ENCODE data around the gene S100A7A. TPM values are rescaled to one million over a fixed set of nuclear protein-coding genes. Genes with fewer than 3 reads are reported as not detected.

Gene S100A7A
- total RNA-seq, 1 donor from 2014 or later: not detected

- Mint-ChIP-seq H3K27ac (ENCODE audit: unreplicated experiment) (no peak overlapping the region), H3K9me3 (ENCODE audit: unreplicated experiment) (no peaks in the 10 kb centered on the region), H3K36me3 (ENCODE audit: unreplicated experiment) (no peaks in the 10 kb centered on the region), H3K27me3 (ENCODE audit: unreplicated experiment) (no peaks in the 10 kb centered on the region), H3K4me1 (ENCODE audit: unreplicated experiment) (no peaks in the 10 kb centered on the region), H3K4me3 (ENCODE audit: unreplicated experiment) (no peak overlapping the region)
- DNase-seq (ENCODE audit: extremely low spot score, unreplicated experiment): no peak
- TF ChIP-seq CTCF (IDR thresholded peaks at IDR 0.05): no peak
Measured at GRCh38 chr1:153431002-153431401, 14.7 kb downstream of the S100A7A start.

- Mint-ChIP-seq H3K27me3 (ENCODE audit: unreplicated experiment) (no peaks in the 10 kb centered on the region), H3K9me3 (ENCODE audit: unreplicated experiment) (no peaks in the 10 kb centered on the region), H3K4me3 (ENCODE audit: unreplicated experiment) (no peak overlapping the region), H3K27ac (ENCODE audit: unreplicated experiment) (no peak overlapping the region), H3K4me1 (ENCODE audit: unreplicated experiment) (no peaks in the 10 kb centered on the region), H3K36me3 (ENCODE audit: unreplicated experiment) (no peaks in the 10 kb centered on the region)
- DNase-seq (ENCODE audit: extremely low spot score, unreplicated experiment): no peak
- TF ChIP-seq CTCF (IDR thresholded peaks at IDR 0.05): no peak
Measured at GRCh38 chr1:153431427-153431826, 15.1 kb downstream of the S100A7A start.

- Mint-ChIP-seq H3K4me1 (ENCODE audit: unreplicated experiment) (no peaks in the 10 kb centered on the region), H3K9me3 (ENCODE audit: unreplicated experiment) (no peaks in the 10 kb centered on the region), H3K4me3 (ENCODE audit: unreplicated experiment) (no peak overlapping the region), H3K27me3 (ENCODE audit: unreplicated experiment) (no peaks in the 10 kb centered on the region), H3K27ac (ENCODE audit: unreplicated experiment) (no peak overlapping the region), H3K36me3 (ENCODE audit: unreplicated experiment) (no peaks in the 10 kb centered on the region)
- DNase-seq (ENCODE audit: extremely low spot score, unreplicated experiment): no peak
- TF ChIP-seq CTCF (IDR thresholded peaks at IDR 0.05): no peak
Measured at GRCh38 chr1:153431928-153432327, 15.6 kb downstream of the S100A7A start.

- Mint-ChIP-seq H3K27ac (ENCODE audit: unreplicated experiment) (no peak overlapping the region), H3K27me3 (ENCODE audit: unreplicated experiment) (peaks cover 2% of the 10 kb centered on the region), H3K9me3 (ENCODE audit: unreplicated experiment) (no peaks in the 10 kb centered on the region), H3K4me3 (ENCODE audit: unreplicated experiment) (no peak overlapping the region), H3K4me1 (ENCODE audit: unreplicated experiment) (no peaks in the 10 kb centered on the region), H3K36me3 (ENCODE audit: unreplicated experiment) (no peaks in the 10 kb centered on the region)
- no peak for TF ChIP-seq CTCF (IDR thresholded peaks at IDR 0.05)
- DNase-seq (ENCODE audit: extremely low spot score, unreplicated experiment): peak; percentile 75
Measured at GRCh38 chr1:153432874-153433681, 16.8 kb downstream of the S100A7A start.

- Mint-ChIP-seq H3K4me1 (ENCODE audit: unreplicated experiment) (no peaks in the 10 kb centered on the region), H3K27ac (ENCODE audit: unreplicated experiment) (no peak overlapping the region), H3K4me3 (ENCODE audit: unreplicated experiment) (no peak overlapping the region), H3K9me3 (ENCODE audit: unreplicated experiment) (no peaks in the 10 kb centered on the region), H3K36me3 (ENCODE audit: unreplicated experiment) (no peaks in the 10 kb centered on the region), H3K27me3 (ENCODE audit: unreplicated experiment) (peaks cover 6% of the 10 kb centered on the region)
- no peak for TF ChIP-seq CTCF (IDR thresholded peaks at IDR 0.05)
- DNase-seq (ENCODE audit: extremely low spot score, unreplicated experiment): no peak
Measured at GRCh38 chr1:153434746-153435455, 18.6 kb downstream of the S100A7A start.

Measured in osteocyte (in vitro differentiated cells).